DMS53 treated with DMSO at 0.1 percent for 48 hours (cell line): ENCODE data around the gene KCNJ10.

Experiments used
- DNase-seq: peaks from one replicate; lab custom pipeline; 2025; ENCODE audit not compliant: unreplicated experiment; lab: John Stamatoyannopoulos, UW

Gene KCNJ10

GRCh38 chr1:160084771-160085321 lies 14.9 kb upstream of the KCNJ10 start:
- no peak for DNase-seq

DNA sequence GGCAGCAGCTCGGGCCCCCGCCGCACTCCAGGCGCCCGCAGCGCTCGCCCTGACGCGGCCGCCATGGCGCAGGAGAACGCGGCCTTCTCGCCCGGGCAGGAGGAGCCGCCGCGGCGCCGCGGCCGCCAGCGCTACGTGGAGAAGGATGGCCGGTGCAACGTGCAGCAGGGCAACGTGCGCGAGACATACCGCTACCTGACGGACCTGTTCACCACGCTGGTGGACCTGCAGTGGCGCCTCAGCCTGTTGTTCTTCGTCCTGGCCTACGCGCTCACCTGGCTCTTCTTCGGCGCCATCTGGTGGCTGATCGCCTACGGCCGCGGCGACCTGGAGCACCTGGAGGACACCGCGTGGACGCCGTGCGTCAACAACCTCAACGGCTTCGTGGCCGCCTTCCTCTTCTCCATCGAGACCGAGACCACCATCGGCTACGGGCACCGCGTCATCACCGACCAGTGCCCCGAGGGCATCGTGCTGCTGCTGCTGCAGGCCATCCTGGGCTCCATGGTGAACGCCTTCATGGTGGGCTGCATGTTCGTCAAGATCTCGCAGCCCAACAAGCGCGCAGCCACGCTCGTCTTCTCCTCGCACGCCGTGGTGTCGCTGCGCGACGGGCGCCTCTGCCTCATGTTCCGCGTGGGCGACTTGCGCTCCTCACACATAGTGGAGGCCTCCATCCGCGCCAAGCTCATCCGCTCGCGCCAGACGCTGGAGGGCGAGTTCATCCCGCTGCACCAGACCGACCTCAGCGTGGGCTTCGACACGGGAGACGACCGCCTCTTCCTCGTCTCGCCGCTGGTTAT lies 14.2 kb upstream of the KCNJ10 start:
- DNase-seq: peak; percentile 86

GRCh38 chr1:160082926-160083325 lies 13.0 kb upstream of the KCNJ10 start:
- DNase-seq: no peak

DNA sequence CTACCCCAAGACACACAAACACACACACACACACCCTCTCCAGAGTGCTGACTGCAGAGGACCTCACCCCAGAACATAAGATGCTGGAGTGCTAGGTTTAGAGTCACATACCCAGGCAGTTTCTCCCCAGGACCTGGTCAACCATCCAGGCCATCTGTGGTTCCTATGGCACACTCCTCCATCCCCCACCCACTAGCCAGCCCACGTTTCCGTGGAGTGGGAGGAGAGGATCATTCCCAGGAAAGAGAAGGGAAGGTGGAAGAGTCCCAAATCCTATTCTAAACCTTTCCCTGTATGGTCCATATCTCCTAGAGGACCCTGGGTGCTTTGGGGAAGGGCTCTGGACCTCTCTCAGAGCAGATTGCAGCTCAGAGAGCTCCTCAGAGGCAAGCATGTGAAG lies 12.5 kb upstream of the KCNJ10 start:
- no peak for DNase-seq

DNA sequence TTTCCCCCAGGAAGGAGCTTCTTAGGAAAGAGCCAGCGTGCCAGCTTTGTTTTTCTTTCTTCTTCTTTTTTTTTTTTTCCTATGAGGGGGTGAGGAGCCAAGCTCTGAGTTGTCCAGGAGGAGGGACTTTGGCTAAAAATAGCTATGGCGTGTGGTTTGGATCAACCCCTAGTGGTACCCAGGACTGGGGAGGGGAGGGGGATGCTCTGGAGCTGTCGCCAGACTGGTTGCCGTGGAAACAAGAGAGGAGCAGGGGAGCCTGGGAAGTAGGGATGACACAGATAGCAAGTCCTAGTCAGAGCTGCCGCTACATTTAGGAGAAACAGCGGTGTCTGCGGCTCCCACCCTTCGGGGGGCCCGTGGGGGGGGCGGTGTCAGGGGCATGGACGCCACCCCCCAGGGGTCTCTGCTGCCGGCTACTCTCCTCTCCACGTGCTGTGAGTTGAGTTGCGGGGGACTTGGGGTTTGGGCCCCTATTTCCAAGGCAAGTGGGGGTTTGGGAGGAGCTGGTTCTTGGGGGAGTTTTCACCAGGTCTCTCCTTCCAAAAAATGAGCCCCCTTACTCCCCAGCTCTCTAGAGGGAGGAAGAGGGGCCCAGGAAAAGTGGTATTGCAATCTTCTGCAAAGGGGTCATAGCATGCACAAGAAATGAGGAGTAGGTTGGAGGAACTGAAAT lies 11.4 kb upstream of the KCNJ10 start, which contains the start of gene KCNJ9:
Gene KCNJ9 (plus strand): TSS at position 278 of the 676 bp plus-strand sequence. CDS start 2,493 bp downstream, outside the sequence.
- DNase-seq: no peak

- DNase-seq: no peak
Observed at GRCh38 chr1:160080381-160081100, 10.6 kb upstream of the KCNJ10 start.

GRCh38 chr1:160079448-160079847 lies 9.5 kb upstream of the KCNJ10 start:
- DNase-seq: no peak

GRCh38 chr1:160078512-160079195 lies 8.7 kb upstream of the KCNJ10 start:
- DNase-seq: peak; percentile 41

- DNase-seq: no peak
Observed at GRCh38 chr1:160077486-160077885, 7.5 kb upstream of the KCNJ10 start.

GRCh38 chr1:160076295-160076694 lies 6.3 kb upstream of the KCNJ10 start:
- DNase-seq: no peak

- DNase-seq: no peak
Observed at GRCh38 chr1:160075836-160076235, 5.9 kb upstream of the KCNJ10 start.

DNA sequence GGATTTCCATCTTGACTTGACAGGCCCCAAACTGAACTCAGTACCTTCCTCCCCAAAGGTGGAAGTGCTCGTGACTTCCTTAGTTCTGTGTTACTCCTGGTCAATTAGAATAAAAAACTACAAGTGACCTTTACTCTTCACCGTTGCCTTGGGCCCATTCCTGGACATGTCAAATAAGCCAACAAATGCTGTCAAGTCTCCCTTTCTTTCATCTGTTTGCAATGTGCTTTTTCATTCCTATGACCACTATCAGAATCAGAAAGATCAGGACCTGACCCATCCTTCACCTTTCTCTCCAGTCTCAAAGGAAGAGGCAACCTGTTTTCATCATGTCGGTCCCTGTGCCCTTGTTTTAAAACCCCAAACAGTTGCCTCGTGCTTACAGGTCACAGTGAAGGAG lies 4.9 kb upstream of the KCNJ10 start:
- no peak for DNase-seq

DNA sequence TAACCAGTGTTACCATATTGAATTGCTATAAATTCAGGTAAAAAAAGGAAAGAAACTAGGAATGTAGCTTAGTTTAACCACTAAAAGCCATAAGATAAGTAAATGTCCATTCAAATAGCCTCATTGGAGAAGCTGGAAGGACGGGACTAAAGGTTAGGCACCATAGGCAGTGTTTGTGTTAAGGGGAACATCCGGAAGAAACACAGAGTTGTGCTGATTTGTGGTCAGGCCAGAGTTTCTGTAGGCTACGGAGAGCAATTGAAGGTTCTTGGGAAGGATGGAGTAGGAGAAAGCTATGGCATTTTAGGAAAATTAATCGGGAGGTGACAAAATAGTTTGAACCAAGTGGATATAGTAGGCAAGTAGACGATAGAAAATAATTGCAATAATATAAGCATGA lies 1.3 kb upstream of the KCNJ10 start:
- no peak for DNase-seq

GRCh38 chr1:160070243-160071163 lies 543 bp upstream of the KCNJ10 start:
- peak; percentile 32 for DNase-seq

DNA sequence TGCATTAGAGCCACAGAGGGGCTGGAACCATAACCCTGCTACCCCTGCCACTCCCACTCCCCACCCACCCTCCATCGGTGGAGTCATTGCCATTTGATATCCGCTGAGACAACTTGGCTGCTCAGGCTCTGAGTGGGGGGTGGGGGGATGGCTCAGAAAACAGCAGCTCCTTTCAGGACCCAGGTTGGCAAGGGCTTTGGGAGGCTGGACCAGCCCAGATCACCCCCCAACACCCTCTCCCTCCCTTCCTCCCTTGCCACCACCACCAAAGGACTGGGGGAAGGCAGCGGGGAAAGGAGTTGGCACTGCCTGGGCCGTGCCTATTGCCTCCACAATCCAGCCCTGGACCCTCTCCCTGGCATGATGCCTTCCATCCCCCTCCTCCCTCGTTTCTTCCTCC lies 1.7 kb downstream of the KCNJ10 start:
- no peak for DNase-seq

- DNase-seq: no peak
Observed at GRCh38 chr1:160066829-160067745, 2.9 kb downstream of the KCNJ10 start.

GRCh38 chr1:160064746-160065145 lies 5.2 kb downstream of the KCNJ10 start:
- no peak for DNase-seq

- no peak for DNase-seq
Observed at GRCh38 chr1:160064164-160064563, 5.8 kb downstream of the KCNJ10 start.

- no peak for DNase-seq
Observed at GRCh38 chr1:160063176-160063575, 6.8 kb downstream of the KCNJ10 start.
